T1000 (cell line): ENCODE results near the gene LRP1B.

Experiments used
- DNase-seq: peaks from one replicate; lab custom pipeline; 2025; ENCODE audit warnings: mixed read lengths; lab: John Stamatoyannopoulos, UW

LRP1B gene

DNA sequence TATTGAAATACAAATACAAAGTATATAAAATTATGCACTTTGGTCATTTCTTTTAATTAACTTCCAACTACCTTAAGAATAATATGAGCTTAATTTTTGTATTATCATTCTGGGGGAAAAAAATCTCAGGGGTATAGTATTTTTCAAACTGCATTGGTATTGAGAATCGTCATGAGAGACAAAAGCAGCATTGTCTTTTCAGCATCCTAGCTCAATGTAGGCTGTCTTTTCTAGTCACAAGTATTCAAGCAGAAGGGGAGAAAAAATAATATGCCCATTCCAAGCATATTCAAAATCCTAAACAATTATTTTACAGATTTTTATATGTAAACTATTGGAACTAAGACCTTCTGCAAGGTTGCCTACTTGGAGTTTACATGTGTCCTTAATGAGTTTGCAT, 693.3 kb downstream of the LRP1B start:
- no peak for DNase-seq

DNA sequence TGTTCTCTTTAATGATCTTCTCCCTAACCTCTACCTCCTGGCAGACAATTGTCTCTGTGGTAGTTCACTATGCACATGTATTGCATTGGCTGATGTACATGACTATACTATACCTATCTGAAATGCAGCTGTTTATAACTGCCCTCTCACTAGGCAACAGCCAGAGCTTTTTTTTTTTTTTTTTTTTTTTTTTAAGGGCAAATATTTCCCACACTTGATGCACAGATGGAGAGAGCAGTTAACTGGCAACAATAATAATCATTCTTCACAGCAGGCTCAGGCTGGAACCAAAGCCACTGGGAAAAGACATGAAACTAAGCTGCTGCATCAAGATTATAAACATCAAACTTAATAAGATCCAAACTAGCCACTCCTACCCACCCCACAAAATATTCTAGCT, 707.7 kb downstream of the LRP1B start:
- no peak for DNase-seq

DNA sequence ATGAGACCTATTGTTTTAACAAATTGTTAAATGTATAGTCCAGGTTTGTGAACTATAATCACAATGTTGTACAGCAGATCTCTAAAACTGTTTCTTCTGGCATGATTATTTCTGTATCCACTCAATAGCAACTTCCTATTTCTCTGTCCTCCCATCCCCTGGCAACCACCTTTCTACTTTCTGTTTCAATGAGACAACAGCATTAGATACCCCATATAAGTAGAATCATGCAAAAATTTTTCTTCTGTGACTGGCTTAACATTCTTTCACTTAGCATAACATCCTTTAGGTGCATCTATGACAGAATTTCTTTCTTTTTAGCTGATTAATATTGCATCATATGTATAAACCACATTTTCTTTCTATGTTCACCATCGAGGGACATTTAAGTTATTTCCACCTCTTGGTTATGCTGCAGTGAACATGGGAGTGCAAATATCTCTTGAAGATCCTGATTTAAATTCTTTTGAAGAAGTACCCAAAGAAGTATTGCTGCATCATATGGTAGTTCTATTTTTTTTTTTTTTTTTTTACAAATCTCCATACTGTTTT, 713.5 kb downstream of the LRP1B start:
- DNase-seq: no peak

DNA sequence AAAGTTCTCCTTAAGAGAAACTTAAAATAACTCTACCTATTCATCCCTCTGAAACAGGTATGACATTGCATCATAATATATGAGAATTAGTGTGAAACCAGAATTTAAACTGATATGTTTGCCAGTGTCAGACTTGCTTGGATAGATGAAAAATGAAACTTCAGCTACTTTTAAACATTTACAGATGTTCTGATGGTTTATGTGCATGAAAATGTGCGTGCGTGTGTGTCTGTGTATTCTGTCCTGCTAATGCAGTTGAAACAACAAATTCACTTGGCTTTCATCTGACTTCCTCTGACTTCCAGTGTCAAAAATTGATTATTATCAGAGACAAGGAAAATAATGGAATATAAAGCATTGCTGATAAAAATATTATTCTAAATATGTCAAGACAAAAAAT, 719.4 kb downstream of the LRP1B start:
- DNase-seq: no peak

DNA sequence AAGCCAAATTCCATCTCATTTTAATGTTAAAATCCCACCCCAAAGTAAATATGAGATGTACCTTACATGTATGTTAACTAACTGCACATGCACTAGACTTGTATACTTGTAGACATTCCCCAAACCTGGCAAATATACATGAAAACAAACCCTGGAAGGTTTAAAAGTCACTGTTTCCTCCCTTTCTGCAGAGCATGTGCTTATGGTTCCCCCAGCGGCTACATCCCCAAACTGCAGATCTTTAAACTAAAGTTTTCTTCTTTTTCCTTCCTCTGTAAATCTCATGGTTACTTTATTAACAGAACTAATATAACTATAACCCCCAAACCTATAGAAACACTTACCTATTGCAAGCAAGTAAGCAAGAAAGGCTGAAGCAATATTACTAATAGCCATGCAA, 731.5 kb downstream of the LRP1B start:
- no peak for DNase-seq

DNA sequence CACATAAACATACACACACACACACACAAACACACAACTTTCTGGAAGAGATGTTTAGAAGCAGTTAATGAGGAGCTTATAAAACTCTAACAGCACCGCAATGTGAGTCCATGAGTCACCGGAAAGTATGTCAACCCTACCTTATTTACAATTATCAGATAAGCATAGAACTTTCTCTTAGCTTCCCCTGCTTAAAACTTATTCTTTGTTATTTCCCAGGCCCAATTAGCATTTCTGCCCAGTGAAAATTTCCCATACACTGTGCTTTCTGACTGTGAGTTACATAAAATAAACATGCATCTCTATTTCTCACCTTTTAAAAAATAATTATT, 737.6 kb downstream of the LRP1B start:
- no peak for DNase-seq

DNA sequence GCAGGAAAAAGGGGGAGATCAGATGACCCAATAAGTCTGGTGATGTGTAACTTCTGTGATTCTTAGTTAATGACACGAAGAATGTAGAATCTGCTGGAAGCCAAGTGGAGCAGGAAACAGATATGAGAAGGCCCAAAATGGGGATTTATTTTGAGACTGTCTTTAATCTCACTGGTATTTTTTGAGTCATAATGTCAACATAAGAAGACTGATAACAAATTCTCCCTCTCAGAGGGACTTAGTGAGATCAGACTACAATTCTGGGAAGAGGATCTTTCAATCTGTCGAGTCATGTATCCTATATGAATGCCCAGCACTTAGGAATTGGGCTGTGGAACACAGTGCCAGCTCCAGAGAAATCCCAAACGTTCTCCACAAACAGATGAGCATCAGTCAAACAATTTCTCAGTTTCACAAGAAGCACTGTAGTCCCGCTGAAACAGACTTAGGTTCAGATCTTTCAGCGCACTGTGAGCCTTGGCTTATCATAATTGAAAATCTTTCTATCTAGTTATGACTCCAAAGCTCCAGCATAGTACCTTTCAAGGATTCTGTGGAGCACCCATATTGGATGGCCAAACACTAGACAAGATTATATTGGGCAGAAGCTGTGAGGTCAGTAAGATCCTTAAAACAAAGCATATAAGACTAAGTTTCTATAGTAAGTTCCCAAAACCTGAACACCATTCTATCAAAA, 738.2 kb downstream of the LRP1B start:
- DNase-seq: no peak

DNA sequence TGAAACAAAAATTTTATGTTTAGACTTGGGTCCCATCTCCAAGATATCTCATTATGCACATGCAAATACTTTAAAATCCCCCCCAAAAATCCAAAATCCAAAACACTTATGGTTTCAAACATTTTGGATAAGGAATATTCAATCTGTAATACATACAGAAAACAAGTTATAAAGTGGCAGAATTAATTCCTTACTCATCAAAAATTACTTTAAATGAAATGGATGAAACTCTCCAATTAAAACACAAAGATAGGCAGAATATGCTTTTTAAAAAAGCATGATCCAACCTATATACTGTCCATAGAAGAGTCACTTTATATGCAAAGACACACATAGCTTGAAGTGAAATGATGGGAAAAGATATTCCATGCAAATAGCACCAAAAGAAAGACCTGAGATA, 744.6 kb downstream of the LRP1B start:
- DNase-seq: no peak

DNA sequence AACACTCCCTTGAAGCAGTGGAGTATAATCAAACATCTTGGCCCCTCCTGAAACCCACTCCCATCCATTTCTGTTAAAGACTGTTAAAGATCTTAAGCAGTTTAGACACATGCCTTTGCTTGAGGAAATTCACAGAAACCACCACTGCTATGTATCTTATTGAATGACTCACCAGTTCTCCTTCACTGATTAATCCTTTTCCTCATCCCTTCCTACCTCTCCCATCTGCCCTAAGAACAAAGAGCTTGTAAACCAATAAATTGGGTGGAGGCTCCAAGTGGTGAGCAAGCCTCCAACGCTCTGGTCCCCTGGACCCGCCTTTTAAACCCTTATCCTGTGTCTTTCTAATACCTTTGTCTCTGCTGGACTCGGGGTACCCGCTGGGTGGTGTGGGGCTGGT, 746.1 kb downstream of the LRP1B start:
- DNase-seq: no peak

DNA sequence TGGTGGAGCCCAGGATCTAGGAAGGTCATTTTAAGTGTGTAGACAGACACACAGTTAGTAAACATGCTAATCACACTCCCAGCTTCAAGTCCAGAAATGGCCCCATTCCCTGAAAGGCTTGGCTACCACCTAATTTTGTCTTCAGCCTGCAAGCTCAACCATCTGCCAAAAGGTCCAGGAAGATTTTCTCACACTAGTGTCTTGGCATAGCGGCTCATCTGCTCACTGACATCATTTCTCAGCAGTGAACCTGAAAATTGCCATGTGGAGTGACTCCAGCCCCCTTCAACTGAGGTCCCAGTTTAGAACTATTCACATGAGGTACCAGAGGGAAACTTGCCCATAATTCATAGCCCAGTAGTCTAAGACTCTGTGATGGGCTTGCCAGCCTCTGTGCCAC, 748.9 kb downstream of the LRP1B start:
- no peak for DNase-seq

DNA sequence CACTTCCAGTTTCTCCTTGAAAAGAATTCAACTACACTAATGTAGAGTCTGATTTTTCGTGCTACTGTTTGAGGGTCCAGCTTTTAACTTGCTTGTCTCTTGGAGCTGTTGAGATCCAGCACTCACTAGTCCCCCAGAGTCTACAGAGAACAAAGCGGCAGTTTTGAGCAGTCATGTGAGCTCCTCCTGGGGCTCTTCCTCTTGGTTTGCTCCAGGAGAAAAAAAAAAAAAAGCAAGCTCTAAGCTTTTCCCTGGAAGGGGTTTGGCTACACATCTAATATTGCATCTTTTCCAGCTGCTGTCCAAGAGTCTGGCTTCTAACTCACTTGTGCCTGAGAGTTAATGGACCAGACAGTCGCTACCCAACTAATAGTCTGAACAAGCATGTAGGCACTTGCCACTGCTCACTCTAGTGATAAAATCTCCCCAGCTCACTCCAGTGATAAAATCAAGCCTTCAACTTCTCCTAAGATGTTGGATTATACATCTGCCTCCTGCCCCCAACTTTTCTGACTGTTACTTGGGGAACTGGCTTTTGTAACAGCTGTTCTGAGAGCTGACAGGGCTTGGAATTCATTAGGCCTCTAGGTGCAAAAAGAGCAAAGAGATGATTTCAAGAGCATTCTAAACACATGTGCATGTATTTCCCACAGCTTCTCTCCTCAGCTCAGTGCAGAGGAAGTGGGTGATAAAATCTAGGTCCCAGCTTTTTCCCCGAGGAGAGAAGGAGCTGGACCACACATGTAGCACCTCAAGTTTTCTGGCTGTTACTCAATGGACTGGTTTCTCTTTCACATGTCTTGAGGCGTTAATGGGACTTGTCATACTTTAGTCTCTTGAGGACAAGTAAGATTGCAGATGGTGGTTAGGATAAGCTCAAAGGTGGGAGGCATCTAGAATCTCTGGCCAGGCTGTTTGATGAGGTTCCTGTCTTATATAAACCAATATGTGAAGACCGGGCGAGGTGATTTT, 750.5 kb downstream of the LRP1B start:
- no peak for DNase-seq

DNA sequence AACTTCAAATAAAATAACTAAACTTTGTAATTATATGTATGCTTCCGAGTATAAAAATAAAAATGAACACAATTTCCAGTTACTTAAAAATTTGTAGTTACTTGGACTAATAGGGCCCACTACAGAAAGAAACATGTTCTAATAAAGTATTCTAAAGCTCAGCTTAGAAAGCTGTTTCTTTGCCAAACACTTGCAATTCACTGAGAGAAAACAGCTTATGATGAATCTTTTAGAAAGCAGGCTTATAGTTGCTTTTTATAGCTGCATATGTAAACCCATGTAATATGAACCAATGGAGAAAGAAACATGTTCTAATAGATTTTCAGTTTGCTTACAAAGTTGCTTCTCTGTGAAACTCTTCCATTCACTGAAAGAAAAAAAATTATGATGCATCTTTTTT, 766.0 kb downstream of the LRP1B start:
- DNase-seq: no peak

DNA sequence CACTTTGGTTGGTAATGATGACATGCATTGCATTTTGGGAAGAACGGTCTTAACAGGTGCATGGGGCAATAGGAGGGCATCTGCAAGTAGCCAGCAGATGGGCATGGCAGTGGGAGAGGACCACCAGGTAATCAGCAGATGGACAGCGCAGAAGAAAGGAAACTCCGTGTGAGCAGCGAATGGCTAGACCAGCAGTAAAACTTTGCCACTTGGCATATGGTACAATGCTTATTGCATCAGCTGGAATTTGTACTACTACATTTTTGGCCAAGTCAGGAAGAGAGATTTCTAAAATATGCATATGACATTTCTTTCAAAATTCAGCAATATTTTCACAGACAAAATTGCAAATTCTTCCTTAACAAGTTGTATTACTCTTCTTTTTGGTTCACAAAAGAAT, 768.5 kb downstream of the LRP1B start:
- no peak for DNase-seq

DNA sequence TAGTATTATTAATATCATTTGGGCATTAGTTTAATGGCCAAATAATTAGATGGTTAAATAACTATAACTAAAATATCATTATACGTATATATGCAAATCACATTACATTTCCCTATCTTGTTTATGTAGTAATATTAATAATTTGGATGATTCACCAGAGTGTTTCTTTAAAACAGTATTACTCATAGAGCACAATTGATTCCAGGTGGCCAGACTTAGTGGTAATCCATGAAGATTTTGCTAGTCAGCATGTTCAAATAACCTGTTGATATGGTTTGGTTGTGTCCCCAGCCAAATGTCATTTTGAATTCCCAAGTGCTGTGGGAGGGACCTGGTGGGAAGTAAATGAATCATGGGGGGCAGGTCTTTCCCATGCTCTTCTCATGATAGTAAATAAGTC, 782.3 kb downstream of the LRP1B start:
- DNase-seq: no peak

DNA sequence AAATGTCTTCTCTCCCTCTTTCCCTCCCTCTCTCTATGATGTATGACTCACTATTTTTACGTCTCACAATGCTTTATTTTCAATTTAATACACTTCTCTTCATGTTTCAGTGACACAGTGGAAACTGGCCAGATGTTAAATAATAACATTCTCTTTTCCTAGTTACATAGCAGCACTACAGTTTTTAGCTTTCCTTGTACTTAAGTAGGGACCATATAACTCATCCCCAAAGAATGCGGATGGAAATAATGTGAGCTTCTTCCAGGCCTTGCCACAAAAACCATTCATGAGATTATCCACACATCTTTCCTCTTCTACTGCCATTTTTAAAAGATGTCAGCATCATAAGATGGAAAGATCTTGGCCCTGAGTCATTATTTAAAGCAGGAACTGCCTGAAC, 789.4 kb downstream of the LRP1B start:
- peak; percentile 7 for DNase-seq

DNA sequence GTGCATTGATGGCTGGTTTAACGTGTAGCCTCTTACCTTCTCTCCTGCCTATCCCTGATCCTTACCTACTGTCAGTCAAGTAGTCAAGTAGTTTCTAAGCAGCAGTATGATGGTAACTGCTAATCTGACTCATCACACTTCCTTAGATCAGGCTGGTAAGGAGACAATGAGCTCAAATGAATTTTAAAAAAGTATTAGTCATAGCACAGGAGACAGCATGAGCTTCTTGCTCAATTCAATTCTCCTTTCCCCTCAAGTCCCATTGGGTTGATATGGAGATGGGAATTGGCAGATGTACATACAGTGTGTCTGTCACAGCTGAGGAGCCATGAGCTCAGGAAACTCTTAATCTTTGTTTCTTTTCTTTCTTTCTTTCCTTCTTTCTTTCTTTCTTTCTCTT, 799.7 kb downstream of the LRP1B start:
- DNase-seq: no peak

DNA sequence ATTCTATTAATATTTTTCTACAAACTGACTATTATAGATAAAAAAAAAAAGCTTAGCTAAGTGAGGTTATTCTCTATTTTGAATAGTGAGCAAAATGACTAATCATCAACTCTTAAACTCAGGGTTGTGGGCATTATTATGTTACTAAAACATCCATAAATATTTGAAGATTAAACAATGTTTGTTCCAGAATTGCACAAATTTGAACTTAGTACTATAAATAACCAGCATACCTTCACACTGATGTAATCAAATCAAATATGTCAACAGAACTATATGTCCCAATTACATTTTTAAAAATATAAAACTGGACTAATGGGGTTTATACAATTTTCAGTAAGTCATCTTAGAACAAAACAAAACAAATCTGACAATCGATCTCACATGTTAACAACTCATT, 800.9 kb downstream of the LRP1B start:
- DNase-seq: no peak

DNA sequence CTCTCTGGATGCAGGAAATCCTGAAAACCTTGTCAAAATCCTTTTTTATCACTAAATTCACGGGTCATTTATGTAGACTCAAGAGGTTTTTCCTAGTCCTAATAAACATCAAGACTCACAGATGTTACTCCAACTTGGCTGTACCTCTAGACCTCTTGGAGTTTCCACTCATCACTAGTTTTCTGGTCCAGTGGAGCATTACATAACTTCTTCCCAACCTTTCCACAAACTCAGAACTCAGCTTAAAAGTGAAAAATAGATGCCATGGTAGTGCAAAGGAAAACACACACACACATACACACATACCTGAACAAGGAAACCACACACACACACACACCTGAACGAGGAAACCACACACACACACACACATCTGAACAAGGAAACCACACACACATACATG, 807.2 kb downstream of the LRP1B start:
- no peak for DNase-seq

DNA sequence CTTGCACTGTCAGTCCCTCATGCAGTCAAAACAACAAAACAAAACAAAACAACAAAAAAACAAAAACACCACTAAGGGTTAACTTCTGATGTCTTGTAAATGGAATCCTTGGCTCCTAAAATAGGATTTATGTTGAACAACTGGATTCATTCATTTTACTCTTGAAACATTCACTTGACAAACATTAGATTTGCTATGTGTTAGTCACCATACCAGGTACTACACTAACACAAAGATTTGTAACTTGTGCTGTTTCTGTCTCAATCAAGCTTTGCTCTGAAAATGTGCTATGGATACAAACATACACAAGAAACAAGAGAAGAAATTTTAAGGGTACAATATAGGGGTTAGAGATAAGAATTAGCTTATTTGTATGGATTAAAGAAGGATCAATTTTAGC, 812.8 kb downstream of the LRP1B start:
- DNase-seq: no peak

DNA sequence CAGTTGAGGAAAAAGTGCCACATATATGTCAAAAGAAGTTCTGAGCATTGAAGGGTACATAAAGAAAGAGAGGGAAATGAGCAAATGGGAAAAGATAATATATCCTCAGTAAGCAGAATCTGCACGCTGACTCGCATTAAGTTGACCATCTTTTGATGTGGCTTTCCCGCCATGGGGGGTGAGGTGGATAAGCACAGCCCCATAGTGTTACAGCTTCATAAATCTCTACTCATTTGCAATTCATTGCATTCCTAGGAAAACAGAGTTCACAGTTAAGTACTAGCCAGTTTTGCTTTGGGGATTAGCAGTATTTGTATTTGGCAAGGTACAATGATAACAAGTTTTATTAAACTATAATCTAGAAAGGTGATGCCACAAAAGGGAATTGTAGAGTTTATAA, 814.2 kb downstream of the LRP1B start:
- DNase-seq: no peak

DNA sequence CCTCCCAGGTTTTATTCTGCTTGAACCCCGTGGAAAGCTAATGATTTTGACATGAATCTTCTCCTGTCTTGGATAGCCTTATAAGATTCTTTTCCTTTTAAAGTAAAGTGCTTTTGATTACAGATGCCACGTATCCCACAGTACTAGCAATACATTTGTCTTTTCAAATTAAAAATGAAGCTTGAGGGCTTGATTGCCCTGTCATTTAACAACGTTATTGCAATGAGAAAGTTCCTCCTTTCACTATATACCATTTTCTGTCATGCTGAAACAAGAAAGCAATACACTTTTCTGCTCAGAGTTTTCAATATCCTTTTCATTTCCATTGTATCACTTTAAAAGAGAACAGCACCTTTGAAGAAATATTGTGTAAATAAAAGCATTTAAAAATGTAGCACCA, 814.7 kb downstream of the LRP1B start:
- DNase-seq: no peak

DNA sequence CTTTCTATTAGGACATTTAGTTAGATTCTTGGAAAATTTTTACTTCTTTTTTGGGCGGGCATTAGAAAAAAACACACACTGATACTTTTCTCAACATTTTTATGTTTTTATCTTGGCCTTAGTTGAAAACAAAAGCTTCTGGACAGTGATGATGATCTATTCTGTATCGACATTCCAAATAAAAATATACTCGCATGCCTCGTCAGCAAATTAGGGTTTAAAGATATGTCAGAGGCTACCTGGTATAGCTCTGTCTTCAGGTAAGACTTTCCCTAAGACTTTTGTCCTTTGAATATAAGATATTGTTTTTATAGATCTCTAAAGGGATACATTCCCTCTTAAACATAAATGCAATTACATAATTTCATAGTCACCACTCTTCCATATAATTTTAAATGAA, 816.8 kb downstream of the LRP1B start:
- no peak for DNase-seq

DNA sequence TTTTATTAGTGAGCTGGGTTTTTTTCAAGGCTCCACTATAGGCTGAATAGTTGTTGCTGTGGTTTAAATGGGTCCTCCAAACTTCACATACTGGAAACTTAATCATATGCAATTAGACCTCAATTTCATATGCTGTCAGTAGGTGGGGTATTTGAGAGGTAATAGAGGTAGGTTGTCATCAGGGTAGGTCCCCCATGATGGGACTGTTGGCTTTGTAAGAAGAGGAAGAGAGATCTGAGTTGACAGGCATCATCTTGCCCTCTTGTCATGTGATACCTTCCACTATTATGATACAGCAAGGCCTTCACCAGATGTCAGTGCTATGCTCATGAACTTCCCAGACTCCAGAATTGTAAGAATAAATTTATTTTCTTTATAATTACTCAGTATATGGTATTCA, 819.4 kb downstream of the LRP1B start:
- DNase-seq: no peak
